Activated B cell treated with CpG ODN at 0.5 μM for 24 hours (primary cell): Measurements from ENCODE around the gene KCNIP1. TPM values are rescaled to one million over a fixed set of nuclear protein-coding genes. Genes with fewer than 3 reads are reported as not detected.

Source experiments
- ATAC-seq: fragments of 200-7000 bp; cut with Tn5 transposase; one replicate; pipeline ENCODE4 v1.10.0; 2021; ENCODE audit warnings: low read depth, mild to moderate bottlenecking, moderate library complexity
- CTCF ChIA-PET: fragments of 350-600 bp; sonication (Branson Sonifier 250); formaldehyde crosslinking; loops from one replicate; lab custom pipeline; 2021; ENCODE audit warnings: antibody characterized with exemption; lab: Charles Lee
- POLR2A ChIA-PET: fragments of 350-600 bp; sonication (Branson Sonifier 250); formaldehyde crosslinking; loops from one replicate; lab custom pipeline; 2021; ENCODE audit warnings: antibody characterized with exemption; lab: Charles Lee
- DNase-seq: peaks from one replicate; pipeline ENCODE4 v3.0.0; 2022
- H3K27ac Mint-ChIP-seq: one replicate; pipeline ENCODE4 v1.8.0; 2020; ENCODE audit warnings: mixed read lengths
- H3K27me3 Mint-ChIP-seq: one replicate; pipeline ENCODE4 v1.8.0; 2021; ENCODE audit warnings: mixed read lengths
- H3K36me3 Mint-ChIP-seq: one replicate; pipeline ENCODE4 v1.8.0; 2021; ENCODE audit warnings: low read depth, mixed read lengths
- H3K4me1 Mint-ChIP-seq: one replicate; pipeline ENCODE4 v1.8.0; 2021; ENCODE audit warnings: mixed read lengths
- H3K4me3 Mint-ChIP-seq: one replicate; pipeline ENCODE4 v1.8.0; 2020; ENCODE audit warnings: mild to moderate bottlenecking, mixed read lengths
- H3K9me3 Mint-ChIP-seq: one replicate; pipeline ENCODE4 v1.8.0; 2020; ENCODE audit warnings: mixed read lengths
- CTCF ChIP-seq: fragments of 200-600 bp; IDR thresholded peaks from one replicate; pipeline ENCODE4 v1.8.0; 2022; ENCODE audit warnings: antibody characterized with exemption, mild to moderate bottlenecking
- intact Hi-C: fragments of 100-400 bp; cut with micrococcal nuclease; formaldehyde crosslinking; loops from one replicate; pipeline ENCODE4 v1.15.1; 2024
- total RNA-seq: library from RNA; stranded (reverse); gene quantifications from 2 replicates; pipeline ENCODE4 v1.2.3, GENCODE V29; 2022

Gene KCNIP1
- total RNA-seq, 1 donor from 2014 or later = not detected

GRCh38 chr5:170642066-170642735 lies 138.4 kb downstream of the KCNIP1 start:
- intact Hi-C loops = no loop called here
- Mint-ChIP-seq H3K27ac (no peak overlapping the region), H3K4me3 (no peak overlapping the region), H3K4me1 (no peaks in the 10 kb centered on the region), H3K9me3 (no peaks in the 10 kb centered on the region), H3K36me3 (no peaks in the 10 kb centered on the region), H3K27me3 (peaks cover 26% of the 10 kb centered on the region)
- DNase-seq (no peak), ATAC-seq (no peak)
- TF ChIP-seq CTCF = no peak
- CTCF ChIA-PET = no interaction called here
- POLR2A ChIA-PET = no interaction called here

GRCh38 chr5:170642776-170643436 lies 139.1 kb downstream of the KCNIP1 start:
- Mint-ChIP-seq H3K4me1 (no peaks in the 10 kb centered on the region), H3K27ac (no peak overlapping the region), H3K36me3 (no peaks in the 10 kb centered on the region), H3K27me3 (peaks cover 24% of the 10 kb centered on the region), H3K4me3 (no peak overlapping the region), H3K9me3 (no peaks in the 10 kb centered on the region)
- ATAC-seq (no peak), DNase-seq (no peak)
- POLR2A ChIA-PET = no interaction called here
- no peak for TF ChIP-seq CTCF
- CTCF ChIA-PET = no interaction called here
- intact Hi-C loops = no loop called here

- Mint-ChIP-seq H3K9me3 (no peaks in the 10 kb centered on the region), H3K4me1 (no peaks in the 10 kb centered on the region), H3K27ac (no peak overlapping the region), H3K4me3 (no peak overlapping the region), H3K36me3 (no peaks in the 10 kb centered on the region), H3K27me3 (peaks cover 22% of the 10 kb centered on the region)
- DNase-seq (no peak), ATAC-seq (no peak)
- CTCF ChIA-PET = no interaction called here
- TF ChIP-seq CTCF = no peak
- POLR2A ChIA-PET = no interaction called here
- intact Hi-C loops = no loop called here
Measured at GRCh38 chr5:170643591-170643990, 139.8 kb downstream of the KCNIP1 start.

- Mint-ChIP-seq H3K9me3 (no peaks in the 10 kb centered on the region), H3K27ac (no peak overlapping the region), H3K27me3 (peaks cover 19% of the 10 kb centered on the region), H3K4me3 (no peak overlapping the region), H3K36me3 (no peaks in the 10 kb centered on the region), H3K4me1 (no peaks in the 10 kb centered on the region)
- DNase-seq (no peak), ATAC-seq (no peak)
- TF ChIP-seq CTCF = no peak
- CTCF ChIA-PET = no interaction called here
- intact Hi-C loops = no loop called here
- POLR2A ChIA-PET = no interaction called here
Measured at GRCh38 chr5:170644501-170644900, 140.7 kb downstream of the KCNIP1 start.

DNA sequence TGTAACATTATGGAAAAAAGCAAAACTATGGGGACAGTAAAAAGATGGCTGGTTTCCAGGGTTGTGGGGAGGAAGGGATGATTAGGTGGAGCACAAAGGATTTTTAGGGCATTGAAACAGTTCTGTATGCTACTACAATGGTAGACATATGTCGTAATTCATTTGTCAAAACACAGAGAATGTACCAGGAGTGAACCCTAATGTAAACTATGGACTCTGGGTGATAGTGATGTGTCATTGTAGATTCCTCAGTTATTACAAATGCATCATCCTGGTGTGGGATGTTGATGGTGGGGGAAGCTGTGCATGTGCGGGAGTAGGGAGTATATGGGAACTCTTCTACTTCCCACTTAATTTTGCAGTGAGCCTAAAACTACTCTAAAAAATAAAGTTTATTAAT lies 144.7 kb downstream of the KCNIP1 start:
- DNase-seq (no peak), ATAC-seq (no peak)
- Mint-ChIP-seq H3K9me3 (no peaks in the 10 kb centered on the region), H3K36me3 (no peaks in the 10 kb centered on the region), H3K4me3 (no peak overlapping the region), H3K27me3 (peaks cover 14% of the 10 kb centered on the region), H3K27ac (no peak overlapping the region), H3K4me1 (no peaks in the 10 kb centered on the region)
- intact Hi-C loops = no loop called here
- ChIA-PET CTCF (no interaction called here), POLR2A (no interaction called here)
- no peak for TF ChIP-seq CTCF
